Prostate gland (tissue), 2 donors: ENCODE data around the gene RGS3.

Source experiments
- POLR2A ChIP-seq: fragments of 450-650 bp; IDR thresholded peaks from one replicate; pipeline ENCODE4 v1.6.1; 2016; ENCODE audit warnings: antibody characterized with exemption, mild to moderate bottlenecking
- POLR2AphosphoS5 ChIP-seq: sonication (generic); formaldehyde crosslinking; IDR thresholded peaks from one replicate; pipeline ENCODE4 v1.6.1; 2017; ENCODE audit warnings: antibody characterized with exemption
- TF ChIP-seq, protein P1 (sequence below), 4 experiments: fragments of 200-600 bp in 2 of 4; fragments of 450-650 bp in 2 of 4; sonication (generic) in 2 of 4; IDR thresholded peaks; 1 replicate in 3 of 4; 2 replicates in 1 of 4; pipeline ENCODE4 v1.5.1; 2016 to 2019; ENCODE audit warnings: antibody characterized with exemption in 4 of 4, mild to moderate bottlenecking in 2 of 4, moderate library complexity in 2 of 4

DNA sequence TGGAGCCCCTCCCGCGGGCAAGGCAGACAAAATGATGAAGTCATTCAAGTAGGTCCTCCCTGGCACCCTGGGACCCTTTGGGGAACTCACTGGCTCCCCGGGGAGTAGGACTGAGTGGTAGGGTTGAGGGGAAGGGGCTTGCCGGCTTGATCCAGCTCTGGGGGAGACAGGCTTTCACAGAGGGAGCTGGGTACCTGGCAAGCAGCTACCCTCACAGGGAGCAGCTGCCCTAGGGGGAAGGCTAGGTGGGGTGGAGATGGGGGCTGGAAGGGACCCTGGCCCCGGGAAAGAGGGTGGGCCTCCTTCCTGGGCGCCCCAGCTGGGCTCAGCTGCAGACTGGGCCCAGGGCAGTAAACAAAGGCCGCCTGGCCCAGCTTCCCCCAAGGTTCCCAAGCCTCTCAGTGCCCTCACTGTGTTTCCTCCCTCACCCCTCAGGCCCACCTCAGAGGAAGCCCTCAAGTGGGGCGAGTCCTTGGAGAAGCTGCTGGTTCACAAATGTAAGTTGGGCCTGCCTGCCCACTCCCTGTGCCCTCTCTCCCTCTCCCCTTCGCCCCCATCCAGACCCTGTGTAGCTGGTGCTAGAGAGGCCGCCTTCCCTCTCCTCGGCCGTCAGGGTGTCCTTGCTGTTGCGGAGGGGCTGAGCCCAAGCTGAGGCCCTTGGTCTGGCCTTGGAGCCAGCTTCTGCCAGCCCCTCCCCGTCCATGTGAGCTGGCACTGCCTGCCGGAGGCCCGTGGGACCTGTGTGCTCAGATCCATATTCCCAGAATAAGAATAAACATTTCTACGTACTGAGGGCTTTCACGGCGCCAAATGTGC, 131.2 kb downstream of the RGS3 start:
- no peak for TF ChIP-seq POLR2A
- TF ChIP-seq POLR2AphosphoS5 = no peak
- TF ChIP-seq, protein P1, sequence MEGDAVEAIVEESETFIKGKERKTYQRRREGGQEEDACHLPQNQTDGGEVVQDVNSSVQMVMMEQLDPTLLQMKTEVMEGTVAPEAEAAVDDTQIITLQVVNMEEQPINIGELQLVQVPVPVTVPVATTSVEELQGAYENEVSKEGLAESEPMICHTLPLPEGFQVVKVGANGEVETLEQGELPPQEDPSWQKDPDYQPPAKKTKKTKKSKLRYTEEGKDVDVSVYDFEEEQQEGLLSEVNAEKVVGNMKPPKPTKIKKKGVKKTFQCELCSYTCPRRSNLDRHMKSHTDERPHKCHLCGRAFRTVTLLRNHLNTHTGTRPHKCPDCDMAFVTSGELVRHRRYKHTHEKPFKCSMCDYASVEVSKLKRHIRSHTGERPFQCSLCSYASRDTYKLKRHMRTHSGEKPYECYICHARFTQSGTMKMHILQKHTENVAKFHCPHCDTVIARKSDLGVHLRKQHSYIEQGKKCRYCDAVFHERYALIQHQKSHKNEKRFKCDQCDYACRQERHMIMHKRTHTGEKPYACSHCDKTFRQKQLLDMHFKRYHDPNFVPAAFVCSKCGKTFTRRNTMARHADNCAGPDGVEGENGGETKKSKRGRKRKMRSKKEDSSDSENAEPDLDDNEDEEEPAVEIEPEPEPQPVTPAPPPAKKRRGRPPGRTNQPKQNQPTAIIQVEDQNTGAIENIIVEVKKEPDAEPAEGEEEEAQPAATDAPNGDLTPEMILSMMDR (IDR thresholded peaks at IDR 0.05) = no peak
